Prostate gland (tissue), 2 donors: Measurements from ENCODE around the gene ZCWPW2. TPM values are rescaled to one million over a fixed set of nuclear protein-coding genes. Genes with fewer than 3 reads are reported as not detected.

Source experiments
- DNase-seq: peaks from one replicate; pipeline ENCODE4 v3.0.0-alpha.2; 2019; ENCODE audit warnings: low spot score
- H3K27ac ChIP-seq, 2 donors: fragments of 200-600 bp; sonication (generic); 2 replicates each; pipeline ENCODE4 v1.5.1; 2017 to 2019
- H3K27me3 ChIP-seq: fragments of 200-600 bp; sonication (generic); replicated peaks from 2 replicates; pipeline ENCODE4 v1.5.1; 2019; ENCODE audit not compliant: insufficient read depth
- H3K36me3 ChIP-seq, 2 donors: fragments of 200-600 bp; sonication (generic); 1 replicate in 1 of 2; 2 replicates in 1 of 2; pipeline versions ENCODE4 v1.5.1 to v1.8.1; 2017 to 2019
- H3K4me1 ChIP-seq: fragments of 200-600 bp; sonication (generic); replicated peaks from 2 replicates; pipeline ENCODE4 v1.5.1; 2019
- H3K4me3 ChIP-seq, 2 donors: fragments of 200-600 bp; sonication (generic); 2 replicates each; pipeline ENCODE4 v1.5.1; 2017 to 2019
- H3K9me3 ChIP-seq: fragments of 200-600 bp; sonication (generic); 2 replicates; pipeline ENCODE4 v1.5.1; 2017
- CTCF ChIP-seq, 4 experiments: fragments of 200-600 bp in 2 of 4; fragments of 450-650 bp in 2 of 4; sonication (generic) in 2 of 4; IDR thresholded peaks; 1 replicate in 3 of 4; 2 replicates in 1 of 4; pipeline ENCODE4 v1.5.1; 2016 to 2019; ENCODE audit warnings: antibody characterized with exemption in 4 of 4, mild to moderate bottlenecking in 2 of 4, moderate library complexity in 2 of 4
- POLR2A ChIP-seq: fragments of 450-650 bp; IDR thresholded peaks from one replicate; pipeline ENCODE4 v1.6.1; 2016; ENCODE audit warnings: antibody characterized with exemption, mild to moderate bottlenecking
- POLR2AphosphoS5 ChIP-seq: sonication (generic); formaldehyde crosslinking; IDR thresholded peaks from one replicate; pipeline ENCODE4 v1.6.1; 2017; ENCODE audit warnings: antibody characterized with exemption
- WGBS: methylation state at CpG from one replicate; pipeline ENCODE4 v1.1.5; 2018; 5-methylcytosine and 5-hydroxymethylcytosine counted together
- intact Hi-C: fragments of 100-400 bp; cut with DNase I; formaldehyde crosslinking; loops from one replicate; pipeline ENCODE4 v1.14.2; 2022
- total RNA-seq, 2 donors: library from RNA; depleted of rRNA; stranded (reverse); fragments of >200 nt; gene quantifications; one replicate each; pipeline ENCODE4 v1.1.0, GENCODE V29; 2016

The ZCWPW2 gene
- total RNA-seq, 2 donors from 2014 or later = 0.80 to 1.7 TPM

- intact Hi-C loops = no loop called here
- no peaks in the 10 kb centered on the region for H3K27me3 ChIP-seq
- H3K36me3 ChIP-seq = no peaks in the 10 kb centered on the region
- 74% methylated on average over 2 of the region's 2 CpGs for WGBS
- no peak overlapping the region for H3K27ac ChIP-seq
- no peak for DNase-seq
- no peaks in the 10 kb centered on the region for H3K9me3 ChIP-seq
- no peak for TF ChIP-seq POLR2AphosphoS5
- no peak for TF ChIP-seq CTCF (IDR thresholded peaks at IDR 0.05)
- TF ChIP-seq POLR2A = no peak
- H3K4me1 ChIP-seq = no peaks in the 10 kb centered on the region
- no peak overlapping the region for H3K4me3 ChIP-seq
These were observed 13.3 kb upstream of the ZCWPW2 start for GRCh38 chr3:28335246-28335645.

GRCh38 chr3:28337230-28337629, 11.3 kb upstream of the ZCWPW2 start:
- TF ChIP-seq POLR2AphosphoS5 (no peak), CTCF (IDR thresholded peaks at IDR 0.05) (no peak), POLR2A (no peak)
- intact Hi-C loops = no loop called here
- no peak overlapping the region for H3K4me3 ChIP-seq
- H3K4me1 ChIP-seq = no peaks in the 10 kb centered on the region
- H3K9me3 ChIP-seq = no peaks in the 10 kb centered on the region
- H3K36me3 ChIP-seq = no peaks in the 10 kb centered on the region
- no peak for DNase-seq
- no peaks in the 10 kb centered on the region for H3K27me3 ChIP-seq
- no peak overlapping the region for H3K27ac ChIP-seq

GRCh38 chr3:28343144-28343543, 5.4 kb upstream of the ZCWPW2 start:
- H3K9me3 ChIP-seq = no peaks in the 10 kb centered on the region
- H3K27ac ChIP-seq = no peak overlapping the region
- H3K4me3 ChIP-seq = no peak overlapping the region
- DNase-seq = no peak
- intact Hi-C loops = no loop called here
- no peak for TF ChIP-seq POLR2A
- TF ChIP-seq POLR2AphosphoS5 = no peak
- TF ChIP-seq CTCF (IDR thresholded peaks at IDR 0.05) = no peak
- H3K36me3 ChIP-seq = no peaks in the 10 kb centered on the region
- H3K27me3 ChIP-seq = no peaks in the 10 kb centered on the region
- H3K4me1 ChIP-seq = no peaks in the 10 kb centered on the region

- Histone ChIP-seq H3K27ac (no peak overlapping the region), H3K27me3 (no peaks in the 10 kb centered on the region), H3K9me3 (no peaks in the 10 kb centered on the region), H3K4me1 (peaks cover 5% of the 10 kb centered on the region), H3K36me3 (no peaks in the 10 kb centered on the region), H3K4me3 (no peak overlapping the region)
- DNase-seq = no peak
- intact Hi-C loops = no loop called here
- 97% methylated on average over 1 of the region's 1 CpG for WGBS
- TF ChIP-seq CTCF (IDR thresholded peaks at IDR 0.05) (no peak), POLR2AphosphoS5 (no peak), POLR2A (no peak)
These were observed 2.8 kb upstream of the ZCWPW2 start for GRCh38 chr3:28345690-28346089.

- no peaks in the 10 kb centered on the region for H3K27me3 ChIP-seq
- peak overlapping the region; percentile 95 to 98 for H3K27ac ChIP-seq
- no peaks in the 10 kb centered on the region for H3K36me3 ChIP-seq
- DNase-seq = no peak
- TF ChIP-seq POLR2A (no peak), POLR2AphosphoS5 (no peak)
- WGBS = 19% methylated on average over 16 of the region's 16 CpGs
- intact Hi-C loops = no loop called here
- H3K9me3 ChIP-seq = no peaks in the 10 kb centered on the region
- peak overlapping the region; percentile 63 to 64 for H3K4me3 ChIP-seq
- H3K4me1 ChIP-seq = peaks cover 5% of the 10 kb centered on the region
These were observed 902 bp upstream of the ZCWPW2 start for GRCh38 chr3:28347374-28348264.
